ENCODE measurements around the gene BEX3. TPM values are rescaled to one million over a fixed set of nuclear protein-coding genes. Genes with fewer than 3 reads are reported as not detected.

Gene BEX3
- total RNA-seq, 2 donors from 2014 or later: 71.9 to 77.3 TPM

DNA sequence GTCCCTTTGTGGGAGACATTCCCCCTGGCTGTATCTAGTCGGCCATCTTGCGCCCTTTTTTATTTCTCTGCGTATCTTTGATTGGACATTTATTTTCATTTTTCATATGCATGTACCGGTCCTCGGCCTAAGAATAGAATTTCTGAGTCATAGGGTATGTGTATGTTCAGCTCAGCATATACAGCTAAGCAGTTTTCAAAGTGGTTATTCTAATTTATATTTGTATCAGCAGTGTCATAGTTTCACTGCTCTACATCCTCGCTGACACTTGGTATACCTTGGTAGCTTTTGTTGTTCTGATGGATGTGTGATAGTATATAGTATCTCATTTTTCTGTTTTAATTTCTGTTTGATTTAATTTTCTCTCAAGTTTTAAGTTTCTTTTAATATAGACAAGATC lies 38.7 kb downstream of the BEX3 start:
- Histone ChIP-seq H3K27me3 (no peaks in the 10 kb centered on the region), H3K27ac (no peak overlapping the region), H3K4me1 (no peaks in the 10 kb centered on the region), H3K9me3 (no peaks in the 10 kb centered on the region), H3K4me3 (no peak overlapping the region), H3K36me3 (replicated peaks in 1 of 2; ENCODE audit: insufficient read depth in 1 of 2, low read depth in 2 of 2) (no peaks in the 10 kb centered on the region)
- DNase-seq (no peak), ATAC-seq (no peak)
- TF ChIP-seq, protein P1, sequence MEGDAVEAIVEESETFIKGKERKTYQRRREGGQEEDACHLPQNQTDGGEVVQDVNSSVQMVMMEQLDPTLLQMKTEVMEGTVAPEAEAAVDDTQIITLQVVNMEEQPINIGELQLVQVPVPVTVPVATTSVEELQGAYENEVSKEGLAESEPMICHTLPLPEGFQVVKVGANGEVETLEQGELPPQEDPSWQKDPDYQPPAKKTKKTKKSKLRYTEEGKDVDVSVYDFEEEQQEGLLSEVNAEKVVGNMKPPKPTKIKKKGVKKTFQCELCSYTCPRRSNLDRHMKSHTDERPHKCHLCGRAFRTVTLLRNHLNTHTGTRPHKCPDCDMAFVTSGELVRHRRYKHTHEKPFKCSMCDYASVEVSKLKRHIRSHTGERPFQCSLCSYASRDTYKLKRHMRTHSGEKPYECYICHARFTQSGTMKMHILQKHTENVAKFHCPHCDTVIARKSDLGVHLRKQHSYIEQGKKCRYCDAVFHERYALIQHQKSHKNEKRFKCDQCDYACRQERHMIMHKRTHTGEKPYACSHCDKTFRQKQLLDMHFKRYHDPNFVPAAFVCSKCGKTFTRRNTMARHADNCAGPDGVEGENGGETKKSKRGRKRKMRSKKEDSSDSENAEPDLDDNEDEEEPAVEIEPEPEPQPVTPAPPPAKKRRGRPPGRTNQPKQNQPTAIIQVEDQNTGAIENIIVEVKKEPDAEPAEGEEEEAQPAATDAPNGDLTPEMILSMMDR (IDR thresholded peaks at IDR 0.05): no peak
- TF ChIP-seq POLR2A (IDR thresholded peaks at IDR 0.05): no peak
- 80 to 86% methylated on average over 6 of the region's 6 CpGs for WGBS, 2 donors
- intact Hi-C loops (cut with DNase I): no loop called here

DNA sequence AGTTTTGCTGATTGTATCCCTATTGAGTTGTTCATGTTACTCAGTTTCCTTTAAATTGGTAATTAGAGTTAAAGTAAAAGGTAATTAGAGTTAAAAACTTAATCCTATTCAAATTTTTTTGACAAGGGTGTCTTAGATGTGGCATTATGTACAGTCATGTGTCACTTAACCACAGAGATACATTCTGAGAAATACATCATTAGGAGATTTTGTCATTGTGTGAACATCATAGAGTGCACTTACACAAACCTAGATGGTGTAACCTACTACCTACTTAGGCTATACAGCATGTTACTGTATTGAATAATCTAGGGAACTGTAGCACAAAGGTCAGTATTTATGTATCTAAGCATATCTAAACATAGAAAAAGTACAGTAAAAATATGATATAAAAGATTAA lies 39.2 kb downstream of the BEX3 start:
- no peak overlapping the region for H3K27ac ChIP-seq
- intact Hi-C loops (cut with DNase I): no loop called here
- no peak for TF ChIP-seq POLR2A (IDR thresholded peaks at IDR 0.05)
- TF ChIP-seq, protein P1 (IDR thresholded peaks at IDR 0.05): no peak

DNA sequence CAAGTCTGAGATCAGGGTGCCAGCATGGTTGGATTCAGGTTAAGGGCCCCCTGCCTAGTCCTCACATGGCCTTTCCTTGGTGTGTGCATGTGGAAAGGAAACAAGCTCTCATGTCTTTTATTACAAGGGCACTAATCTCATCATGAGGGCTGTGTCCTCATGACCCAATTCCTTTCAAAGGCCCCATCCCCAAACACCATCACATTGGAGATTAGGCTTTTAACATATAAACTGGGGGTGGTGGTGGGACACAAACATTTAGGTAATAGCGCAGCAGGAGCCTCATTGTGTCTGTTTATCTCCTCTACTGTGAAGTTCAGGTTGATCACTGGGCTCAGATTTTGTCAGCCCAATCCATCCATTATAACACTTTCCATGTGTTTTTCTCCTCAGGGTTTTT lies 41.0 kb downstream of the BEX3 start:
- intact Hi-C loops (cut with DNase I): no loop called here
- Histone ChIP-seq H3K27me3 (no peaks in the 10 kb centered on the region), H3K27ac (no peak overlapping the region), H3K4me3 (no peak overlapping the region), H3K4me1 (no peaks in the 10 kb centered on the region), H3K36me3 (replicated peaks in 1 of 2; ENCODE audit: insufficient read depth in 1 of 2, low read depth in 2 of 2) (no peaks in the 10 kb centered on the region), H3K9me3 (no peaks in the 10 kb centered on the region)
- DNase-seq (no peak), ATAC-seq (no peak)
- 100% methylated on average over 1 of the region's 1 CpG; no CpG with 5 or more reads in 1 of the 2 donors for WGBS, 2 donors
- no peak for TF ChIP-seq POLR2A (IDR thresholded peaks at IDR 0.05)
- TF ChIP-seq, protein P1 (IDR thresholded peaks at IDR 0.05): no peak

More for the DNA sequence above, 39.2 kb downstream of the BEX3 start:
- Histone ChIP-seq H3K4me1 (no peaks in the 10 kb centered on the region), H3K4me3 (no peak overlapping the region), H3K9me3 (no peaks in the 10 kb centered on the region), H3K27me3 (no peaks in the 10 kb centered on the region), H3K36me3 (replicated peaks in 1 of 2; ENCODE audit: insufficient read depth in 1 of 2, low read depth in 2 of 2) (no peaks in the 10 kb centered on the region)
- no peak for DNase-seq
- ATAC-seq: no peak

DNA sequence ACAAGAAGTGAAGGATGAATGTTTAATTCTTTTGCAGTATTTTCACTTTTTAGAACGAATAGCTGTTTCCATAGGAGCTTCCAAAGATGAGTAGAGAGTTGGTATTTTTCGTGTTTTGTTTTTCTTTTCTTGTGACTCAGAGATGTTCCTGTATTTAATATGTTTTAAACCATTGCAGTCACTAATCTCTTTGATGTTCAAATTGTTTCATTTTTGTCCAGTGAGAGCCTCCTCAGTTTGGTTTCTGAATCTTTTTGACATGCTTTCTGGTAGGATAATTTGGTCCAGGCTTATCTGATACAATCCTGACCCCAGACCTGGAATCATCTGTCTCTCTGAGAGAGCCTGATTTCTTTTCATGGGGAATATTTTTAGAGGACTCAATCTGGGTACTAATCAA lies 41.6 kb downstream of the BEX3 start:
- no peak overlapping the region for H3K4me3 ChIP-seq
- DNase-seq: no peak
- ATAC-seq: no peak
- no peaks in the 10 kb centered on the region for H3K36me3 ChIP-seq (replicated peaks in 1 of 2; ENCODE audit: insufficient read depth in 1 of 2, low read depth in 2 of 2)
- H3K27me3 ChIP-seq: no peaks in the 10 kb centered on the region
- H3K27ac ChIP-seq: no peak overlapping the region
- WGBS, 2 donors: 58% methylated on average over 2 of the region's 2 CpGs
- no peaks in the 10 kb centered on the region for H3K9me3 ChIP-seq
- no peaks in the 10 kb centered on the region for H3K4me1 ChIP-seq
- intact Hi-C loops (cut with DNase I): no loop called here
- TF ChIP-seq, protein P1 (IDR thresholded peaks at IDR 0.05): no peak
- no peak for TF ChIP-seq POLR2A (IDR thresholded peaks at IDR 0.05)

DNA sequence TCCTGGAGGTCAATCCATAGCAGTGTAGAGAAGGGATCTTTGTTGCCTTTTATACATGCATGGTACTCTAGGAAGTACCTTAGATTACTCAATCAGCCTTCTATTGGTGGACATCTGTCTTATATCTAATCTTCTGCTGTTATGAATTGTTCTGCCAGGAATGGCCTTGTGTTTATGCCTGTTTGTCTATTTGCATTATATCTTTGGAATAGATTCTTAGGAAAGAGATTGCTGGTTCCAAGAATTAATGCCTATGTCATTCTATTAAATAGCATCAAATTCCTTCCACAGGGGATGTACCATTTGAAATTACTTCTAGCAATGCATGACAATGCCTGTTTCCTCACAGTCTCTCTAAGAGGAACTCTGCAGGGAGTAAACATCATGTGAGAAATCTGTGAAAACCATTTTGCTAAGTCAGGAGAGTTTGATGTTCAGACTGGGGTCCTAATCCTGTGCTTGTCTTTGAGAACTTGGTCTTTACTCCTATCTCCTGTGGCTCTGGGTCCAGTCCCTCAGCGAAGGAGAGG lies 42.5 kb downstream of the BEX3 start:
- DNase-seq (no peak), ATAC-seq (no peak)
- Histone ChIP-seq H3K4me1 (no peaks in the 10 kb centered on the region), H3K9me3 (no peaks in the 10 kb centered on the region), H3K27ac (no peak overlapping the region), H3K27me3 (no peaks in the 10 kb centered on the region), H3K36me3 (replicated peaks in 1 of 2; ENCODE audit: insufficient read depth in 1 of 2, low read depth in 2 of 2) (no peaks in the 10 kb centered on the region), H3K4me3 (no peak overlapping the region)
- intact Hi-C loops (cut with DNase I): no loop called here
- 86% methylated on average over 1 of the region's 1 CpG; no CpG with 5 or more reads in 1 of the 2 donors for WGBS, 2 donors
- no peak for TF ChIP-seq POLR2A (IDR thresholded peaks at IDR 0.05)
- TF ChIP-seq, protein P1 (IDR thresholded peaks at IDR 0.05): no peak

All from body of pancreas (tissue), 4 donors.